HEK293 (cell line): Measurements from ENCODE around the gene LPCAT1.

Experiments
- CTCF ChIA-PET: fragments of 350-600 bp; formaldehyde crosslinking; extraction: SDS; loops from one replicate; lab custom pipeline; 2021; ENCODE audit warnings: antibody characterized with exemption; lab: Yijun Ruan, JAX
- POLR2A ChIA-PET: fragments of 300-600 bp; formaldehyde crosslinking; extraction: SDS; loops from one replicate; lab custom pipeline; 2020; ENCODE audit warnings: antibody characterized with exemption, inconsistent platforms; lab: Yijun Ruan, JAX
- H3K27ac ChIP-seq: fragments of 200-500 bp; sonication (Bioruptor generic); 2 replicates; pipeline ENCODE4 v1.5.1; 2014; ENCODE audit warnings: low read depth, low read length, control low read depth, inconsistent platforms; ENCODE audit errors: extremely low read depth
- H3K36me3 ChIP-seq, 2 experiments: fragments of 200-500 bp in 1 of 2; sonication (Bioruptor generic) in 1 of 2; 1 replicate in 1 of 2; 2 replicates in 1 of 2; pipeline ENCODE4 v1.5.1; 2014 to 2017; ENCODE audit warnings: inconsistent platforms in 2 of 2, low read length in 2 of 2; ENCODE audit not compliant: control insufficient read depth in 2 of 2, insufficient read depth in 1 of 2
- H3K4me1 ChIP-seq: fragments of 200-500 bp; sonication (Bioruptor generic); 2 replicates; pipeline ENCODE4 v1.5.1; 2014; ENCODE audit warnings: mild to moderate bottlenecking, low read length, inconsistent platforms; ENCODE audit not compliant: control insufficient read depth, insufficient read depth
- H3K4me3 ChIP-seq: 2 replicates; pipeline ENCODE4 v1.5.1; 2011; ENCODE audit warnings: low read depth, mild to moderate bottlenecking, control low read depth, low read length, moderate library complexity
- H3K9me3 ChIP-seq: fragments of 200-500 bp; sonication (Bioruptor generic); 2 replicates; pipeline ENCODE4 v1.5.1; 2014; ENCODE audit warnings: low read depth, low read length, inconsistent platforms; ENCODE audit not compliant: control insufficient read depth, insufficient read depth
- BCL11A ChIP-seq: fragments of 450-650 bp; formaldehyde crosslinking; IDR thresholded peaks from 2 replicates; pipeline ENCODE4 v1.5.1; 2016; ENCODE audit warnings: low read depth, missing biosample characterization, missing genetic modification characterization
- BCL11B ChIP-seq: fragments of 450-650 bp; formaldehyde crosslinking; IDR thresholded peaks from 2 replicates; pipeline ENCODE4 v1.5.1; 2016; ENCODE audit warnings: low read depth, missing biosample characterization, missing genetic modification characterization
- SCRT2 ChIP-seq: fragments of 450-650 bp; formaldehyde crosslinking; IDR thresholded peaks from 2 replicates; pipeline ENCODE4 v1.5.1; 2016; ENCODE audit warnings: missing biosample characterization, missing genetic modification characterization
- SETDB1 ChIP-seq: IDR thresholded peaks from one replicate; pipeline ENCODE4 v1.6.1; 2017; ENCODE audit warnings: mild to moderate bottlenecking, low read length, moderate library complexity, mixed read lengths; ENCODE audit not compliant: insufficient read length
- SP3 ChIP-seq: fragments of 450-650 bp; formaldehyde crosslinking; IDR thresholded peaks from 2 replicates; pipeline ENCODE4 v1.5.1; 2016; ENCODE audit warnings: missing biosample characterization, missing genetic modification characterization
- TSHZ1 ChIP-seq: fragments of 450-650 bp; formaldehyde crosslinking; IDR thresholded peaks from 2 replicates; pipeline ENCODE4 v1.5.1; 2016; ENCODE audit warnings: missing biosample characterization, missing genetic modification characterization, borderline replicate concordance
- YY2 ChIP-seq: fragments of 450-650 bp; formaldehyde crosslinking; IDR thresholded peaks from 2 replicates; pipeline ENCODE4 v1.5.1; 2016; ENCODE audit warnings: missing biosample characterization, missing genetic modification characterization
- ZBTB6 ChIP-seq: fragments of 450-650 bp; formaldehyde crosslinking; IDR thresholded peaks from 2 replicates; pipeline ENCODE4 v1.5.1; 2017; ENCODE audit warnings: missing biosample characterization, missing genetic modification characterization
- ZBTB8A ChIP-seq: fragments of 450-650 bp; formaldehyde crosslinking; IDR thresholded peaks from 2 replicates; pipeline ENCODE4 v1.5.1; 2016; ENCODE audit warnings: missing biosample characterization, missing genetic modification characterization
- ZNF157 ChIP-seq: fragments of 450-650 bp; formaldehyde crosslinking; IDR thresholded peaks from 2 replicates; pipeline ENCODE4 v1.5.1; 2016; ENCODE audit warnings: missing biosample characterization, missing genetic modification characterization
- ZNF473 ChIP-seq: fragments of 450-650 bp; formaldehyde crosslinking; IDR thresholded peaks from 2 replicates; pipeline ENCODE4 v1.5.1; 2017; ENCODE audit warnings: missing biosample characterization, missing genetic modification characterization
- ZNF530 ChIP-seq: fragments of 450-650 bp; formaldehyde crosslinking; IDR thresholded peaks from 2 replicates; pipeline ENCODE4 v1.5.1; 2016; ENCODE audit warnings: low read depth, missing biosample characterization, missing genetic modification characterization
- ZNF596 ChIP-seq: fragments of 450-650 bp; IDR thresholded peaks from 2 replicates; pipeline ENCODE4 v1.5.0; 2018; ENCODE audit warnings: missing biosample characterization, mild to moderate bottlenecking, missing genetic modification characterization, moderate library complexity
- ZNF670 ChIP-seq: fragments of 450-650 bp; formaldehyde crosslinking; IDR thresholded peaks from 2 replicates; pipeline ENCODE4 v1.5.1; 2016; ENCODE audit warnings: missing biosample characterization, missing genetic modification characterization, low read depth
- ZNF707 ChIP-seq: fragments of 450-650 bp; formaldehyde crosslinking; IDR thresholded peaks from 2 replicates; pipeline ENCODE4 v1.5.1; 2016; ENCODE audit warnings: missing biosample characterization, missing genetic modification characterization
- ZNF776 ChIP-seq: fragments of 450-650 bp; formaldehyde crosslinking; IDR thresholded peaks from 2 replicates; pipeline ENCODE4 v1.5.0; 2017; ENCODE audit warnings: missing biosample characterization, missing genetic modification characterization, borderline replicate concordance
- ZSCAN30 ChIP-seq: fragments of 450-650 bp; IDR thresholded peaks from 2 replicates; pipeline ENCODE4 v1.5.1; 2018; ENCODE audit warnings: missing biosample characterization, mild to moderate bottlenecking, missing genetic modification characterization, moderate library complexity
- TF ChIP-seq, protein P1 (sequence below): fragments of 450-650 bp; formaldehyde crosslinking; IDR thresholded peaks from 2 replicates; pipeline ENCODE4 v1.5.1; 2016; ENCODE audit warnings: missing biosample characterization, missing genetic modification characterization, low read depth
- TF ChIP-seq, protein P2 (sequence below): fragments of 450-650 bp; formaldehyde crosslinking; conservative IDR thresholded peaks from 2 replicates; pipeline ENCODE4 v1.5.1; 2016; ENCODE audit warnings: low read depth, missing biosample characterization, missing genetic modification characterization

LPCAT1 gene

GRCh38 chr5:1471240-1471853 lies 52.4 kb downstream of the LPCAT1 start (continued):
- TF ChIP-seq ZBTB6 (tag by site-specific recombination) (no peak), ZNF670 (tag by site-specific recombination) (no peak), ZSCAN30 (tag by site-specific recombination) (no peak), ZNF707 (tag by site-specific recombination) (no peak), BCL11A (no peak), ZBTB8A (no peak), SCRT2 (tag by site-specific recombination) (no peak), ZNF776 (tag by site-specific recombination) (no peak), ZNF596 (no peak)

- no peak overlapping the region for H3K4me3 ChIP-seq
- no peaks in the 10 kb centered on the region for H3K4me1 ChIP-seq
- ChIA-PET CTCF (interaction anchor here (0.7 kb wide), 1 partner anchor 297 kb away, joined by 4 read pairs; no protein-coding TSS in a partner anchor), POLR2A (no interaction called here)
- H3K27ac ChIP-seq, result no peak overlapping the region
- peaks cover 0 to 91% of the 10 kb centered on the region in 2 experiments; a peak in 2 of 3 replicates for H3K36me3 ChIP-seq
- TF ChIP-seq TSHZ1 (tag by site-specific recombination) (no peak), YY2 (tag by site-specific recombination) (no peak), BCL11B (no peak), ZNF473 (no peak), SETDB1 (no peak), SP3 (tag by site-specific recombination) (no peak), ZNF530 (tag by site-specific recombination) (no peak)
- H3K9me3 ChIP-seq, result no peaks in the 10 kb centered on the region
These were observed 53.0 kb downstream of the LPCAT1 start for GRCh38 chr5:1470762-1471211.

DNA sequence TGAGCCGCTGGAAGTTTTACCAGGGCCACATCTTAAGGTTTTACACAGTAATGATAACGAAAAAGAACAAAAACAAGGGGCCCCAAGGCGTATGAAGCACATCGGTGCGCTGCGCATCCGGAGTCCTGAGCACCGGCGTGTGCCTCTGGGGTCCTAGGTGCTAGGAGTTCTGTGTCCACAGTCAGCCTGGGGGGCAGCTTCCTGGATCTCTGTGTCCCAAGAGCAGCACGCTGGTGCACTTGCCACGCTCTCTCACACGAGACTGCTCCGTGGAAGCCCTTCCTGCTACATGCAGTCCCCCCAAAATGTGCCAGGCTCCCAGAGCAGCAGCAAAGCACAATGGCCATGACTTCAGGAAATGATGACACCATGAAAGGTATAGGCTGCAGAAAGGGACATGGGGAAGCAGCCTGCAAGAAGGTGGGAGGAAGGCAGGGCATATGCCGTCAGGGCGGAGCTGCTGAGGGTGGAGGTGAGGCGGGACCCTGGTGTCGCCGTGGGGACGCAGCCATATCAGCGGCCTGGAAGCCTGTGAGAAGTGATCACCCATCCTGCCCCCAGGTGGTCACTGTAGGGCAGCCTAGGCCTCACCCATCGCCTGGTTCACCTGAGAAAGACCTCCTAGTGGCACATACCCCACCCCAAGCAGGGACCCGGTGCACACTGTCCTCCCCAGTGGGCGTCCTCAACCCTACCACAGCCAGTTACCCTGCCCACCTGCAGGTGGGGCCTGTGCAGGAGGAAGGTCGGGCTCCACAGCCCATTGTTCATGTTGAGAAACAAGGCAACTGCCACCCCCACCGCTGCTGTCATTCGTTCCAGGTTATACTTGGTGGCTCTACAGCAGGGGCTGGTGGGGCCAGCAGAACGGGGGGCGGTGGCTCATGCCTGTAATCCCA lies 54.9 kb downstream of the LPCAT1 start:
- CTCF ChIA-PET, result interaction anchor here (0.6 to 1.1 kb wide), 9 partner anchors 11 to 1152 kb away, joined by 3 to 5 read pairs (median 3); no protein-coding TSS in a partner anchor

More for the DNA sequence above, 54.9 kb downstream of the LPCAT1 start:
- H3K36me3 ChIP-seq, result peaks cover 0 to 92% of the 10 kb centered on the region in 2 experiments; a peak in 2 of 3 replicates
- TF ChIP-seq ZNF157 (tag by site-specific recombination), result no peak
- TF ChIP-seq, protein P1, sequence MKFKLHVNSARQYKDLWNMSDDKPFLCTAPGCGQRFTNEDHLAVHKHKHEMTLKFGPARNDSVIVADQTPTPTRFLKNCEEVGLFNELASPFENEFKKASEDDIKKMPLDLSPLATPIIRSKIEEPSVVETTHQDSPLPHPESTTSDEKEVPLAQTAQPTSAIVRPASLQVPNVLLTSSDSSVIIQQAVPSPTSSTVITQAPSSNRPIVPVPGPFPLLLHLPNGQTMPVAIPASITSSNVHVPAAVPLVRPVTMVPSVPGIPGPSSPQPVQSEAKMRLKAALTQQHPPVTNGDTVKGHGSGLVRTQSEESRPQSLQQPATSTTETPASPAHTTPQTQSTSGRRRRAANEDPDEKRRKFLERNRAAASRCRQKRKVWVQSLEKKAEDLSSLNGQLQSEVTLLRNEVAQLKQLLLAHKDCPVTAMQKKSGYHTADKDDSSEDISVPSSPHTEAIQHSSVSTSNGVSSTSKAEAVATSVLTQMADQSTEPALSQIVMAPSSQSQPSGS, result no peak
- TF ChIP-seq, protein P2, sequence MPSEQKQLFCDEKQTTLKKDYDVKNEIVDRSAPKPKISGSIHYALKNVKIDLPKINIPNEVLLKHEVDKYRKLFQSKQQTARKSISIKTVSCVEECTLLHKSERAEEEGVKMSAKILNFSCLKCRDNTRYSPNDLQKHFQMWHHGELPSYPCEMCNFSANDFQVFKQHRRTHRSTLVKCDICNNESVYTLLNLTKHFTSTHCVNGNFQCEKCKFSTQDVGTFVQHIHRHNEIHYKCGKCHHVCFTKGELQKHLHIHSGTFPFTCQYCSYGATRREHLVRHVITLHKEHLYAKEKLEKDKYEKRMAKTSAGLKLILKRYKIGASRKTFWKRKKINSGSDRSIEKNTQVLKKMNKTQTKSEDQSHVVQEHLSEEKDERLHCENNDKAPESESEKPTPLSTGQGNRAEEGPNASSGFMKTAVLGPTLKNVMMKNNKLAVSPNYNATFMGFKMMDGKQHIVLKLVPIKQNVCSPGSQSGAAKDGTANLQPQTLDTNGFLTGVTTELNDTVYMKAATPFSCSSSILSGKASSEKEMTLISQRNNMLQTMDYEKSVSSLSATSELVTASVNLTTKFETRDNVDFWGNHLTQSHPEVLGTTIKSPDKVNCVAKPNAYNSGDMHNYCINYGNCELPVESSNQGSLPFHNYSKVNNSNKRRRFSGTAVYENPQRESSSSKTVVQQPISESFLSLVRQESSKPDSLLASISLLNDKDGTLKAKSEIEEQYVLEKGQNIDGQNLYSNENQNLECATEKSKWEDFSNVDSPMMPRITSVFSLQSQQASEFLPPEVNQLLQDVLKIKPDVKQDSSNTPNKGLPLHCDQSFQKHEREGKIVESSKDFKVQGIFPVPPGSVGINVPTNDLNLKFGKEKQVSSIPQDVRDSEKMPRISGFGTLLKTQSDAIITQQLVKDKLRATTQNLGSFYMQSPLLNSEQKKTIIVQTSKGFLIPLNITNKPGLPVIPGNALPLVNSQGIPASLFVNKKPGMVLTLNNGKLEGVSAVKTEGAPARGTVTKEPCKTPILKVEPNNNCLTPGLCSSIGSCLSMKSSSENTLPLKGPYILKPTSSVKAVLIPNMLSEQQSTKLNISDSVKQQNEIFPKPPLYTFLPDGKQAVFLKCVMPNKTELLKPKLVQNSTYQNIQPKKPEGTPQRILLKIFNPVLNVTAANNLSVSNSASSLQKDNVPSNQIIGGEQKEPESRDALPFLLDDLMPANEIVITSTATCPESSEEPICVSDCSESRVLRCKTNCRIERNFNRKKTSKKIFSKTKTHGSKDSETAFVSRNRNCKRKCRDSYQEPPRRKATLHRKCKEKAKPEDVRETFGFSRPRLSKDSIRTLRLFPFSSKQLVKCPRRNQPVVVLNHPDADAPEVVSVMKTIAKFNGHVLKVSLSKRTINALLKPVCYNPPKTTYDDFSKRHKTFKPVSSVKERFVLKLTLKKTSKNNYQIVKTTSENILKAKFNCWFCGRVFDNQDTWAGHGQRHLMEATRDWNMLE (tag by site-specific recombination), result no peak
- no peaks in the 10 kb centered on the region for H3K9me3 ChIP-seq
- POLR2A ChIA-PET, result no interaction called here
- H3K4me3 ChIP-seq, result no peak overlapping the region
- H3K27ac ChIP-seq, result no peak overlapping the region
- H3K4me1 ChIP-seq, result no peaks in the 10 kb centered on the region
